ENCODE measurements around the gene NEUROG3. TPM values are rescaled to one million over a fixed set of nuclear protein-coding genes. Genes with fewer than 3 reads are reported as not detected.

The NEUROG3 gene
- total RNA-seq, 4 donors from 2014 or later, result not detected

GRCh38 chr10:69558559-69558958, 14.7 kb downstream of the NEUROG3 start:
- no peak for DNase-seq (ENCODE audit: low spot score in 2 of 2)
- no peak overlapping the region for H3K4me3 ChIP-seq (ENCODE audit: low read depth, poor library complexity, severe bottlenecking)
- WGBS, 2 donors, result 66 to 69% methylated on average over 2 of the region's 2 CpGs
- TF ChIP-seq POLR2A (IDR thresholded peaks at IDR 0.05) (no peak), CTCF (IDR thresholded peaks at IDR 0.05) (no peak)
- intact Hi-C loops (cut with DNase I; ENCODE audit: low total_unique reads), result no loop called here

GRCh38 chr10:69554611-69555010, 18.6 kb downstream of the NEUROG3 start:
- intact Hi-C loops (cut with DNase I; ENCODE audit: low total_unique reads), result no loop called here
- H3K4me3 ChIP-seq (ENCODE audit: low read depth, poor library complexity, severe bottlenecking), result no peak overlapping the region
- peak in 1 of 2 donors; percentile 58 for DNase-seq (ENCODE audit: low spot score in 2 of 2)
- no peak for TF ChIP-seq POLR2A (IDR thresholded peaks at IDR 0.05)
- no peak for TF ChIP-seq CTCF (IDR thresholded peaks at IDR 0.05)
- 17 to 42% methylated on average over 2 to 6 of the region's 6 CpGs for WGBS, 2 donors

GRCh38 chr10:69553328-69553727, 19.9 kb downstream of the NEUROG3 start:
- WGBS, 2 donors, result 79 to 90% methylated on average over 4 of the region's 4 CpGs
- TF ChIP-seq CTCF (IDR thresholded peaks at IDR 0.05) (no peak), POLR2A (IDR thresholded peaks at IDR 0.05) (no peak)
- intact Hi-C loops (cut with DNase I; ENCODE audit: low total_unique reads), result no loop called here
- DNase-seq (ENCODE audit: low spot score in 2 of 2), result peak in 1 of 2 donors; percentile 43
- no peak overlapping the region for H3K4me3 ChIP-seq (ENCODE audit: low read depth, poor library complexity, severe bottlenecking)

- TF ChIP-seq CTCF (IDR thresholded peaks at IDR 0.05) (no peak), POLR2A (IDR thresholded peaks at IDR 0.05) (no peak)
- no peak overlapping the region for H3K4me3 ChIP-seq (ENCODE audit: low read depth, poor library complexity, severe bottlenecking)
- DNase-seq (ENCODE audit: low spot score in 2 of 2), result no peak
- intact Hi-C loops (cut with DNase I; ENCODE audit: low total_unique reads), result no loop called here
- 43% methylated on average over 1 of the region's 1 CpG; no CpG with 5 or more reads in 1 of the 2 donors for WGBS, 2 donors
Observed at GRCh38 chr10:69552268-69552667, 21.0 kb downstream of the NEUROG3 start.

GRCh38 chr10:69549959-69550358, 23.3 kb downstream of the NEUROG3 start:
- intact Hi-C loops (cut with DNase I; ENCODE audit: low total_unique reads), result no loop called here
- no peak overlapping the region for H3K4me3 ChIP-seq (ENCODE audit: low read depth, poor library complexity, severe bottlenecking)
- no peak for DNase-seq (ENCODE audit: low spot score in 2 of 2)
- TF ChIP-seq POLR2A (IDR thresholded peaks at IDR 0.05) (no peak), CTCF (IDR thresholded peaks at IDR 0.05) (no peak)

GRCh38 chr10:69541463-69541862, 31.8 kb downstream of the NEUROG3 start:
- TF ChIP-seq CTCF (IDR thresholded peaks at IDR 0.05) (no peak), POLR2A (IDR thresholded peaks at IDR 0.05) (no peak)
- no peak for DNase-seq (ENCODE audit: low spot score in 2 of 2)
- H3K4me3 ChIP-seq (ENCODE audit: low read depth, poor library complexity, severe bottlenecking), result no peak overlapping the region
- intact Hi-C loops (cut with DNase I; ENCODE audit: low total_unique reads), result no loop called here
- WGBS, 2 donors, result 52 to 94% methylated on average over 2 of the region's 2 CpGs

Measured in lower leg skin (tissue), 4 donors.